Measurements from ENCODE around the gene ACRV1. TPM values are rescaled to one million over a fixed set of nuclear protein-coding genes. Genes with fewer than 3 reads are reported as not detected.

The ACRV1 gene
- total RNA-seq, 2 donors from 2014 or later: not detected

GRCh38 chr11:125649465-125650166, 31.0 kb downstream of the ACRV1 start:
- H3K27ac ChIP-seq: no peak overlapping the region
- no peaks in the 10 kb centered on the region for H3K36me3 ChIP-seq
- no peak for TF ChIP-seq CTCF (IDR thresholded peaks at IDR 0.05)
- H3K27me3 ChIP-seq: no peaks in the 10 kb centered on the region
- no peaks in the 10 kb centered on the region for H3K4me1 ChIP-seq
- no peak overlapping the region for H3K4me3 ChIP-seq
- DNase-seq (ENCODE audit: low spot score): no peak
- no peaks in the 10 kb centered on the region for H3K9me3 ChIP-seq

- no peak for TF ChIP-seq CTCF (IDR thresholded peaks at IDR 0.05)
- DNase-seq (ENCODE audit: low spot score): no peak
- Histone ChIP-seq H3K27ac (no peak overlapping the region), H3K9me3 (no peaks in the 10 kb centered on the region), H3K4me1 (no peaks in the 10 kb centered on the region), H3K4me3 (no peak overlapping the region), H3K27me3 (no peaks in the 10 kb centered on the region), H3K36me3 (no peaks in the 10 kb centered on the region)
Measured at GRCh38 chr11:125645871-125646270, 34.8 kb downstream of the ACRV1 start.

- H3K4me3 ChIP-seq: no peak overlapping the region
- H3K27me3 ChIP-seq: no peaks in the 10 kb centered on the region
- no peaks in the 10 kb centered on the region for H3K36me3 ChIP-seq
- no peaks in the 10 kb centered on the region for H3K9me3 ChIP-seq
- H3K27ac ChIP-seq: no peak overlapping the region
- H3K4me1 ChIP-seq: no peaks in the 10 kb centered on the region
- no peak for DNase-seq (ENCODE audit: low spot score)
- no peak for TF ChIP-seq CTCF (IDR thresholded peaks at IDR 0.05)
Measured at GRCh38 chr11:125638315-125638714, 42.3 kb downstream of the ACRV1 start.

- no peak overlapping the region for H3K27ac ChIP-seq
- no peaks in the 10 kb centered on the region for H3K4me1 ChIP-seq
- DNase-seq (ENCODE audit: low spot score): no peak
- H3K4me3 ChIP-seq: no peak overlapping the region
- TF ChIP-seq CTCF (IDR thresholded peaks at IDR 0.05): no peak
- H3K27me3 ChIP-seq: no peaks in the 10 kb centered on the region
- no peaks in the 10 kb centered on the region for H3K9me3 ChIP-seq
- no peaks in the 10 kb centered on the region for H3K36me3 ChIP-seq
Measured at GRCh38 chr11:125637840-125638239, 42.8 kb downstream of the ACRV1 start.

- Histone ChIP-seq H3K4me3 (no peak overlapping the region), H3K9me3 (no peaks in the 10 kb centered on the region), H3K27ac (no peak overlapping the region), H3K27me3 (no peaks in the 10 kb centered on the region), H3K4me1 (peaks cover 0 to 18% of the 10 kb centered on the region in 2 donors), H3K36me3 (no peaks in the 10 kb centered on the region)
- TF ChIP-seq CTCF (IDR thresholded peaks at IDR 0.05): no peak
- no peak for DNase-seq (ENCODE audit: low spot score)
Measured at GRCh38 chr11:125627236-125627910, 53.3 kb downstream of the ACRV1 start.

Data from right atrium auricular region (tissue), 2 donors.